DMS53 treated with DMSO at 0.1 percent for 48 hours (cell line): Measurements from ENCODE around the gene FCN2.

Source experiments
- DNase-seq: peaks from one replicate; lab custom pipeline; 2025; ENCODE audit not compliant: unreplicated experiment; lab: John Stamatoyannopoulos, UW

Gene FCN2

GRCh38 chr9:134908524-134909309 lies 28.1 kb downstream of the FCN2 start:
- DNase-seq, result no peak

DNA sequence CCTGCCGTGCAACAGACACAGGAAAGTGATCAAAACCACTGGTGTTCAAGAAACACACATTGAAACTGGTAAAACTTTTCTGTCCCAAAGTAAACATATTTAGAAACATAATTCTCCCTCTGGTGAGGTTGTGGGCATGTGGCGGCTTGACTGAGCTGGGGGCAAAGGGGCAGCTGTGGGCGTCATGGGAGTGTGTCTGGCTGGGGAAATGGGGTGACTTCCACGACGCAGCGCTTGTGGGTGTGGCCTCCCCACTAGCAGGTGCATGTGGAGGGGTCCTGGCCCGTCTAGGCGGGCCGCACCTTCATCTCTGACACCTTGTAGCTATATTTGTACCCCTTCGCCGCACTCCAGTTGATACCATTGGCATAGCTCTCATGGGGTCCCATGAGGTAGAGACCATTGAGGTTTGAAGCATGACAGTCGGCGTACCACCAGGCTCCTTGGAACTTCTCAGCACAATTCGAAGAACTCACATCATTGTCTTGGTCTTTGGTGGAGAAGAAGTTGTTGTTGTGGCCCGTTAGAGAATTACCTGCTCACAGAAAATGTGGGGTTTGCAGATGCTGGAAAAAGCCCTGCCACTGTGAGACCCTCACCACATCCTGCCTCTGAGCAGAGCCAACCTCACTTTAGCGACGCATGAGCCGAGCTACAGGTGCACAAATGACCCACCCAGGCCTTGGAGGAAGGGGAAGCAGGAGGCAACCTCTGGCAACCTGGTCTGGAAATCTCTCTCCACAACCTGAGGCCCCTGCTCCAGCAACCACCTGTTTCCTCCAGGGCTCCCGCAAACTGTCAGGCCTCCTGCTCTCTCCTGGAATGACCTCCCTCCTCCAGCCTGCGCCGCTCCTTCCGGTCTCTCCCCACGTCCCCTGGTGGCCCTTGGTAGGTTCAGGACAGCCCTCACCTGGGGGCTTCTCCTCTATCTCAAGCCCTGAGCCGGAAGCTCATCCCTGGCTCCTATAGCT lies 29.2 kb downstream of the FCN2 start:
- no peak for DNase-seq

- no peak for DNase-seq
Measured at GRCh38 chr9:134912126-134912840, 31.7 kb downstream of the FCN2 start.

GRCh38 chr9:134913041-134913712 lies 32.6 kb downstream of the FCN2 start:
- no peak for DNase-seq

DNA sequence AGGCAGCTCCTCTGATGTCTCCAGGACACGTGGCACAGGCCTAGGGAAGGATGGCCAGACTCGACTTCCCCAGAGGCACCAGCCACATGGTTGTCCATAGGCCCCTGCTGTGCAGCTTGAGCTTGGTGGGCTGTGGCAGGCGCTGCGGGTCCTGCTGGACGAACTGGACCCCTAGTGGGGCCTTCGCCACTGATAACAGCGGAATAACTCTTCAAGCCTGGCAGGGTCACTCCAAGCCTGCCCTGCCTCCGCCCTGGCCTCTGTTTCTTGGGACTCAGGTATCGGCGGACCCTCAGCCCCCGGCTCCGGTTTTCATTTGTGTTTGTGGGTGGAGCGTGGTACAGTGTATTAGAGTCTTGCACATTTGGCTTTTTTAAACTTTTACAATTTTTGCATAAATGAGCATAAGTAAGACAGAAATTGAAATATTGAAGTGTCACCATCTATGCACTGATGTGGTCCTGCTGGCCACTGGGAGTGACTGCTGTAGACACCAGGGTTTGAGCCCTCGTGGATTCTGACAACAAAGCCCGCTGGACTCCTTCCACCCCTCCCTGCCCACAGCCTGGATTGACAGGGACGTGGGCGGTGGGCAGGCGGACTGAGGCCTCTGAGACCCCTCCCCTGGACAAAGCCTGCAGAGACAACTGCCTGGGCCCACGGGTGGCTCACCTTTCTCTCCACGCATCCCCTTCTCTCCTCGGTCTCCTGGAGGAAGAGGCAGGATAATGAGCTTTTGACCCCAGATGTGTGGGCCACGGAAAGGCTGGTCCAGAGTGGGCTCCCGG lies 33.3 kb downstream of the FCN2 start:
- no peak for DNase-seq

DNA sequence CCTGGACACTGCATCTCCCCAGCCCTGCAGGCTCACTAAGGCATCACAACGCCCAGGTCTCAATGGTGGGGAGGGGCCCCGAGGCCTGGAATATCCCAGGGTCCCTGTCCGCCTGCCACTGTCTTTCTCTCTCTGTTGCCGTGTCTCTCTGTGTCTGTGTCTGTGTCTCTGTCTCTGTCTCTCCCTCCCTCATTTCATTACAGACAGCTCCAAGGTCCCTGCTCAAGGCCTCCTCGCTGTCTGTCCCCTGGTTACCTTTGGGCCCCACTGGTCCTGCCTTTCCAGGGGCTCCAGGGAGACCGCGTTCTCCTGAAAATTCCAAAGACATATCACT lies 33.9 kb downstream of the FCN2 start:
- DNase-seq, result no peak

DNA sequence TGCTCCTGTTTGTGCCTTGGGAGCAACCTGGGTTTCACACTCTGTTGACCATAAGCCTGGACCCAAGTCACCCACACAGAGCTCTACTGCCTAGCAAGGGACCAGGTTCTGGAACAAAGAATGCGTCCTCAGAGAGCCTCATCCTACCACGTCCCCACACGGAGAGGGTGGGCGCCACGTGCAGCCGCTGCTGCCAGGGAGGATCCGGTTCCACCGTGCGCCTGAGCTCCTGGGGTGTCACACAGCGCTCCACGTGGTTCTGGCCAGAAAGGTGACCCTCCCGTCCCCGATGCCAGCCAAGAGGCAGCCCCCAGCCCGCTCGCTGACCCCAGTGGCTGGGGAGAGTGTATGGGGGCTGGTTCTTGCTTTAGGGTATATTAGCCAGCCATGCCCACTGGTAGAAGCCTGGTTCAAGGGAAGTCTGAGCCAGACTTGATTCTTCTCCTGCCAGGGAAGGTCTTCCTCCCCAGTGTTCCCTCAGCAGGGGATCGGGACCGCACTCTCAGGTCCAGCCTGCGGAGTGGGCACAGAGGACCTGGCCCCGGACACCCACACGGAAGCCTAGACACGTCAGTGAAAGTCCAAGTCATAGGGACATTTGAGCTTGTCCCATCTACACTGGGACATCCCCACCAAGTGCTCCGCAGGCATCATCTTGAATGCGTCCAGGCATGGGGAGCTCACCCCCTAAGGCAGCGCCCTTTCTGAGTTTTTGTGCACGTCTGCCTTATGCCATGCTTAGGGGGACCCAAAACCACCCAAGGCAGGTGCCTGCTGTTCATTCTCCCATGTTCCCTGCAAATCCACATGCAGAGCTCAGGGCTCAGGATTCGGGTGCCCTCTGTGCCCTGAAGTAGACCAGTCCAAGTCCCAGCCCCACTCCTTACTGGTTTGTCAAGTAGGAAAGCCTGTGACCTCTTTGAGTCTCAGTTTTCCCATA lies 34.7 kb downstream of the FCN2 start:
- DNase-seq, result no peak

DNA sequence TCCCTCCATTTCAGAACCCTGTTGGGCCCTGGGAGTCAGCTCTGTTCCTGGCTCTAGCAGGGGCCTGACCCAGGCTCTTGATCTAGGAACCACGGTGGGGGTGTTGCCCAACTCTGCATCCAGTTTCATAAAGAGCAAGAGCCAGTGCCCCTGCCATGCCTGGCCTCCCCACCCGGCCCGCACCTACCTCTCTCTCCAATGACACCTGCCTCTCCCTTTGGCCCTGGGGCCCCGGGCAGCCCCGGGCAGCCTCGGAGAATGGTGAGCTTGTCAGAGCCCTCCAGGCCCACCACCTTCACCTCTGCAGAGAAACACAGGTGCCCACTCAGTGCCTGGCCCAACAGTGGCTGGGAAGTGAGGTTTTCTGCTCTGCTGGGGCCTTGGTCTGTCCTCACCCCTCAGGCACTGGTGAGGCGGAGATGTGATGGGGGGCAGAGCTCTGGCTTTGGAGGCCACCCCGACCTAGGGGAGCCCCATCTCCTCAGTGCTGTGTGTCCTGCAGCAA lies 35.6 kb downstream of the FCN2 start:
- DNase-seq, result no peak

GRCh38 chr9:134917431-134918373 lies 37.1 kb downstream of the FCN2 start, which contains the start of gene FCN1:
Gene FCN1 (minus strand): TSS chr9:134917912. CDS start chr9:134917871, 41 bp downstream.
- no peak for DNase-seq

GRCh38 chr9:134918646-134919045 lies 38.0 kb downstream of the FCN2 start:
- DNase-seq, result no peak

DNA sequence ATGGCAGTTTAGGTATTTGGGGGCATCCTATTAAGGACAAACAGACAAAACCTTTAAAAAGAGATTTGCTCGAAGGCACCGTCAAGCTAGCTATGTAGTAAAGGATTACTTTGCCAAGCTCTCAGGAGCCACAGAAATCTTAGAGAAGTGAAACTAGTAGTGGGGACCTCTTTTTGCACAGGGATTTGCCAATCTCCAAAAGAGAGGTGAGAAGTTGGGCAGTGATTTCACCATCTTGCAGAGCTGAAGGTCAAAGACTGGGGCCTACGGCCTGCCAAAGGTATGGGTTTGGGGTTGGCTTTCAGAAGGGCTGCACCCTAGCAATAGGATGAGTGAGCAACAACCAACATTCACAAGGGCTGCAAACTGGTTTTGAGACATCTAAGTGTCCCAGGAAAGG lies 38.7 kb downstream of the FCN2 start:
- DNase-seq, result no peak

GRCh38 chr9:134922066-134922931 lies 41.7 kb downstream of the FCN2 start:
- DNase-seq, result no peak

GRCh38 chr9:134922932-134923240 lies 42.3 kb downstream of the FCN2 start:
- DNase-seq, result no peak

DNA sequence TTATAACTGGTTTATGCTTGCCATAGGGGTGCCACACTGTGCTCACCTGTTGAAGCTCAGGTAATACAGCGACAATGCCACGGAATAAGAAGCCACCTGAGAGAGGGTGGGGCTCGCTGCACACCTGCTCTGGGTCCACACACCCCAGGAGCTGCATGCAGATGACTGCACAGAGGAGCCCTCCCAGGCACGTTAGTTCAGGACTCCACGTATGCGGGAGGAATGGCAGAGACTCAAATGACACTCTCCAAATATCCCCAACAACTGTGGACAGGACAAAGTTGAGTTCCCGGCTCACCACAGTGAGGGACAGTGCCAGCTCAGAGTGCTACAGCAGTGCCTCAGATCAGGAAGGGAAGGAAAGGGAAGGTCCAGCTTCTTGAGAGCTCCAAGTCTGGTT lies 42.9 kb downstream of the FCN2 start:
- DNase-seq, result no peak

DNA sequence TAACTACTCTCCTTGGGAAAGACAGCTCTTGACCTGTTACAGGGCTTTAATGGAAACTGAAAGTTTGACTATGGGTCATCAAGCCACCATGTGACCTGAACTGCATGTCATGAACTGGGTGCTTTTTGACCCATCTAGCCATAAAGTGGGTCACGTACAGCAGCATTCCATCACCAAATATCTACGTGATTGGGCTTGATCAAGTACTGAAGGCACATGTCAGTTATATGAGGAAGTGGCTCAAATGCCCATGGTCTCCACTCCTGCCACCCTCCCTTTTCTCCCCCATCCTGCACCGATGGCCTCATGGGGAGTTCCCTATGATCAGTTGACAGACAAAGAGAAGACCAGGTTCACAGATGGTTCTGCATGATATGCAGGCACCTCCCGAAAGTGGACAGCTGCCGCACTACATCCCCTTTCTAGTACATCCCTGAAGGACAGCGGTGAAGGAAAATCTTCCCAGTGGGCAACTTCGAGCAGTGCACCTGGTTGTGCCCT lies 44.5 kb downstream of the FCN2 start:
- DNase-seq, result no peak

GRCh38 chr9:134928436-134929192 lies 48.0 kb downstream of the FCN2 start:
- DNase-seq, result no peak
